Lower lobe of right lung (tissue), 2 donors: Measurements from ENCODE around the gene PIGA. TPM values are rescaled to one million over a fixed set of nuclear protein-coding genes. Genes with fewer than 3 reads are reported as not detected.

Experiments used
- ATAC-seq, 2 donors: fragments of 200-7000 bp; cut with Tn5 transposase; one replicate each; pipeline ENCODE4 v1.9.1; 2020 to 2022; ENCODE audit warnings: mild to moderate bottlenecking in 2 of 2, moderate library complexity in 2 of 2
- DNase-seq: peaks from one replicate; pipeline ENCODE4 v3.0.0-alpha.2; 2020
- H3K27ac ChIP-seq: fragments of 200-600 bp; one replicate; pipeline ENCODE4 v1.8.0; 2022
- H3K27me3 ChIP-seq: fragments of 200-600 bp; one replicate; pipeline ENCODE4 v1.8.0; 2022; ENCODE audit warnings: low read depth
- H3K36me3 ChIP-seq: fragments of 200-600 bp; one replicate; pipeline ENCODE4 v1.8.0; 2022; ENCODE audit warnings: mild to moderate bottlenecking
- H3K4me1 ChIP-seq: fragments of 200-600 bp; one replicate; pipeline ENCODE4 v1.8.0; 2022
- H3K4me3 ChIP-seq: fragments of 200-600 bp; one replicate; pipeline ENCODE4 v1.8.0; 2022; ENCODE audit warnings: mild to moderate bottlenecking
- H3K9me3 ChIP-seq: fragments of 200-600 bp; one replicate; pipeline ENCODE4 v1.8.0; 2022
- intact Hi-C: fragments of 100-400 bp; cut with DNase I; formaldehyde crosslinking; loops from one replicate; pipeline ENCODE4 v1.11.0; 2022
- total RNA-seq: library from RNA; stranded (reverse); fragmentation: NEBNext Ultra II Directional; extraction: Animal tissue kit (Norgen Biotek cat#: 25700); gene quantifications from one replicate; pipeline ENCODE4 v1.2.1, GENCODE V29; 2021
- TF ChIP-seq, protein P1 (sequence below): fragments of 200-600 bp; IDR thresholded peaks from one replicate; pipeline ENCODE4 v1.8.0; 2022; ENCODE audit warnings: antibody characterized with exemption, mild to moderate bottlenecking
- donor health status: DM: no; HTN: yes; CAD: no; lungs with severe emphysema.

PIGA gene
- total RNA-seq, 1 donor from 2014 or later = 27.1 TPM

DNA sequence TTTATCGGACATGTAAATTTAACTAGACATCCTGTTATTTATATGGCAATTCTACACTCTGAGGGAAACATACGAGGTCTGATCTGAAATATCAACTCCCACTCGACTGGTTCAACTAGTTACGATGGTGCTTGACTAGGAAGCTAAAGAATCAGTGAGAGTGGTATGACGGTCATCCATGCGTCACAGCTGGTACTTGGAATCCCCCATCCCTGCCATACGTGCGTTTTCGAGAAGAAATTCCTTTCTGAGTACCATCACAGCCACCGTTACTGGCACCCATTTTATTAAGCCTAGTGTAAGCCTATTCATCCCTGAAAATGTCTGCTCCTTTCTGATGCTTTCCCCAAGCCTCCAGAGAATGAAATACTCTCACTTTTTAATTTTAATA lies 695 bp upstream of the PIGA start:
- Histone ChIP-seq H3K4me3 (peak overlapping the region; percentile 63), H3K9me3 (no peaks in the 10 kb centered on the region), H3K27ac (peak overlapping the region; percentile 93), H3K36me3 (peaks cover 13% of the 10 kb centered on the region), H3K4me1 (no peaks in the 10 kb centered on the region), H3K27me3 (no peaks in the 10 kb centered on the region)
- intact Hi-C loops = no loop called here
- TF ChIP-seq, protein P1, sequence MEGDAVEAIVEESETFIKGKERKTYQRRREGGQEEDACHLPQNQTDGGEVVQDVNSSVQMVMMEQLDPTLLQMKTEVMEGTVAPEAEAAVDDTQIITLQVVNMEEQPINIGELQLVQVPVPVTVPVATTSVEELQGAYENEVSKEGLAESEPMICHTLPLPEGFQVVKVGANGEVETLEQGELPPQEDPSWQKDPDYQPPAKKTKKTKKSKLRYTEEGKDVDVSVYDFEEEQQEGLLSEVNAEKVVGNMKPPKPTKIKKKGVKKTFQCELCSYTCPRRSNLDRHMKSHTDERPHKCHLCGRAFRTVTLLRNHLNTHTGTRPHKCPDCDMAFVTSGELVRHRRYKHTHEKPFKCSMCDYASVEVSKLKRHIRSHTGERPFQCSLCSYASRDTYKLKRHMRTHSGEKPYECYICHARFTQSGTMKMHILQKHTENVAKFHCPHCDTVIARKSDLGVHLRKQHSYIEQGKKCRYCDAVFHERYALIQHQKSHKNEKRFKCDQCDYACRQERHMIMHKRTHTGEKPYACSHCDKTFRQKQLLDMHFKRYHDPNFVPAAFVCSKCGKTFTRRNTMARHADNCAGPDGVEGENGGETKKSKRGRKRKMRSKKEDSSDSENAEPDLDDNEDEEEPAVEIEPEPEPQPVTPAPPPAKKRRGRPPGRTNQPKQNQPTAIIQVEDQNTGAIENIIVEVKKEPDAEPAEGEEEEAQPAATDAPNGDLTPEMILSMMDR = no peak
- peak; percentile 47 for DNase-seq
- ATAC-seq = peak; percentile 49 to 74

DNA sequence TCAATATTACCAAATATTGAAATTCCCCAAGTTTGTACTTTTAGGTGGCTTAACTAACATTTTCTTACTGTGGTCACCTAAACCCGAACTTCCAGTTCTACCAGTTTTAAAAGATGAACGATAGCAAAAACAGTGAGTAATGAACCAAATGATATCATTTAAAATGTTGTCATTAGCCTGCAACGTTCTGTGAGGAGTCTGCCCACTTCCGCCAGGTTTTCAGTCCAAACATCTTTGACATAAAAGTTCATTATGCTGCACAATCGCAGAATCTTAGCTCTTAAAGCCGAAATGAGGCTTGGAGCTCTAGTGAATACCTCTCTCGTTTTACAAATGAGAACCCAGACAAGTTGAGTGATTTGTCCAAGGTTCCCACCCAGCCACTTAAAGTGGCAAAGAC lies 762 bp downstream of the PIGA start:
- Histone ChIP-seq H3K27ac (peak overlapping the region; percentile 93), H3K4me1 (no peaks in the 10 kb centered on the region), H3K27me3 (no peaks in the 10 kb centered on the region), H3K9me3 (no peaks in the 10 kb centered on the region), H3K36me3 (peaks cover 15% of the 10 kb centered on the region), H3K4me3 (peak overlapping the region; percentile 63)
- TF ChIP-seq, protein P1 = no peak
- ATAC-seq = peak in 1 of 2 donors; percentile 4
- intact Hi-C loops = no loop called here
- DNase-seq = no peak

DNA sequence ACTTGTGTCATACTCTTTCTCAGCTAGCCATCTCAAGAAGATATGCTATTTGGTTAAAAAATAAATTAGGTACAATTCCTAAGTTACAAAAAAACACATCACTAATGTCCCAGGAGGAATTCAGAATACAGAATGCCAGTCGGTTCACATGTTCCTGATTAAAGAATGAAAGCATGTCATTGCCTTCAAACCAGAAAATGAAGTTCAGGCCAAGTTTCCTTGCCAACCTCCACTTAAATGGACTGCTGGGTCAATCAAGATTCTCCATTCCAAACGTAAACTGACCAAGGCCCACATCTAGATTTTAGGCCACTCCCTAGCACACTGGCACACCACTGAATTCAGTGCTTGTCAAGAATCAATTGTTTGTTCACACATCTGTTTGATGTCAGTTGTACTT lies 6.5 kb downstream of the PIGA start:
- no peaks in the 10 kb centered on the region for H3K9me3 ChIP-seq
- no peaks in the 10 kb centered on the region for H3K4me1 ChIP-seq
- ATAC-seq (no peak), DNase-seq (no peak)
- H3K27me3 ChIP-seq = no peaks in the 10 kb centered on the region
- H3K4me3 ChIP-seq = no peak overlapping the region
- peaks cover 28% of the 10 kb centered on the region for H3K36me3 ChIP-seq
- intact Hi-C loops = no loop called here
- TF ChIP-seq, protein P1 = no peak
- no peak overlapping the region for H3K27ac ChIP-seq

DNA sequence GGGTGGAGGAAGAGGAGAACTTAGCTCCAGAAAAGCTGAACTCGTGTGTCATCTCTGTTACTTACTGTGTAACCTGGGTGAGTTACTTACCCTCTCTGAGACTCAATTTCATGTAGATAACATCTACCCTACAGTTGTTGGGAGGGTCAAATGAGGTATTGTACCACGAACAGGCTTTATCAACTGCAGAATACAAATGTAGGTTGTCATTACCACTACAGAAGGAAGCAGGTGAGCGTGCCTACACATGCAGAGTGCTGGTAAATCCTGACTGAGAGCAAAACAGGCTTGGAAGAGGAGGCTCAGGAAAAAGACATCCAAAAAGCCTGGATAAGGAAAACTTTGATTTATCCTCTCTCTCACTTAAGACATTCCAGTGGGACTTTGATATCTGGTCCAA lies 7.2 kb downstream of the PIGA start:
- H3K36me3 ChIP-seq = peaks cover 32% of the 10 kb centered on the region
- TF ChIP-seq, protein P1 = no peak
- no peak overlapping the region for H3K4me3 ChIP-seq
- H3K27ac ChIP-seq = no peak overlapping the region
- H3K27me3 ChIP-seq = no peaks in the 10 kb centered on the region
- DNase-seq (no peak), ATAC-seq (no peak)
- H3K9me3 ChIP-seq = no peaks in the 10 kb centered on the region
- H3K4me1 ChIP-seq = no peaks in the 10 kb centered on the region
- intact Hi-C loops = no loop called here

DNA sequence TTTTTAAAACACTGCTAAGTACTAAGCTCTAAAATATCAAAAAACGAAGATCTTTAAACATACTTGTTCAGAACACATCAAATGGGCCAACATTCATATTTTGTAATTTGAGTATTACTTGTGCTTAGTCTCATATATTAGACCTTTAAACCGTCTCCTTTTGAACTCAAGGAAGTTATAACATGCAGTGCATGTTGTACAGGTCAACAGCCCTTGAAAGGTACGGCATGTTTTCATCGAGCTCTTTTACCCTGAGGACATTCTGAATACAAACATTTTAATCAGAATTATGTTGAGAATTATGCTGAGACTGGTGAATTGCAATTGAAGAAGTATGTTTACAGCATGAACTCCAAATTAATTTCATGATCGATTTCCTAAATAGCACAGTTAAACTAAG lies 12.9 kb downstream of the PIGA start:
- no peak overlapping the region for H3K27ac ChIP-seq
- H3K4me3 ChIP-seq = no peak overlapping the region
- H3K36me3 ChIP-seq = peaks cover 35% of the 10 kb centered on the region
- H3K9me3 ChIP-seq = no peaks in the 10 kb centered on the region
- intact Hi-C loops = no loop called here
- ATAC-seq (peak in 1 of 2 donors; percentile 73), DNase-seq (no peak)
- peaks cover 5% of the 10 kb centered on the region for H3K4me1 ChIP-seq
- TF ChIP-seq, protein P1 = no peak
- H3K27me3 ChIP-seq = no peaks in the 10 kb centered on the region

DNA sequence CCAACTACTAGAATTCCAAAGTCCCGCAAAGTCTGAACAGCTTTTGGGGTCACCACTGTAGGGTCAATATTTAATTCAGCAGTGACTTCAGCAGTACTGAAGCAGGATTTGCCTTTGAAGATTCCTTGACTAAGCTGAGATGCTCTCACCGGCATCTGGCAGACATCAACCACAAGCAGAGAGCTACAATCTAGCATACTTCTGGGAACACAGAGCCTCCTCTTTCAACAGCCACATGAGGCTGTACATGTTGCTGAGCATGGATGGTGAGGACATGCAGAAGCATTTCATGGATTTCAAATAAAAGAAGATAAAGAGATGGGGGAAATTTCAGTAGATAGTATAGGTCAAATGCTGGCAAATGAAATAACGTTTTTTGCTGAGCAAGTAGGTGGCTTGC lies 13.3 kb downstream of the PIGA start:
- no peak for DNase-seq
- TF ChIP-seq, protein P1 = no peak
- intact Hi-C loops = no loop called here
- Histone ChIP-seq H3K27ac (no peak overlapping the region), H3K9me3 (no peaks in the 10 kb centered on the region), H3K27me3 (no peaks in the 10 kb centered on the region), H3K36me3 (peaks cover 35% of the 10 kb centered on the region), H3K4me3 (no peak overlapping the region), H3K4me1 (peaks cover 5% of the 10 kb centered on the region)
- ATAC-seq = no peak
